Muscle layer of colon (tissue), 2 donors: ENCODE measurements around the gene LRRIQ1.
A peak's percentile ranks its signal among the peaks of the same experiment; 100 is the strongest.

ENCODE experiments used
- H3K27ac ChIP-seq: one replicate; pipeline ENCODE4 v1.7.0; 2013; ENCODE audit warnings: low read depth, mild to moderate bottlenecking, low read length, moderate library complexity
- H3K27me3 ChIP-seq, 2 donors: one replicate each; pipeline ENCODE4 v1.7.0; 2013; ENCODE audit warnings: low read length in 2 of 2, mild to moderate bottlenecking in 2 of 2; ENCODE audit not compliant: insufficient read depth in 2 of 2, control insufficient read depth in 1 of 2
- H3K36me3 ChIP-seq: one replicate; pipeline ENCODE4 v1.7.0; 2013; ENCODE audit warnings: mild to moderate bottlenecking, low read length; ENCODE audit not compliant: insufficient read depth
- H3K4me1 ChIP-seq: one replicate; pipeline ENCODE4 v1.7.0; 2013; ENCODE audit warnings: mild to moderate bottlenecking, low read length; ENCODE audit not compliant: insufficient read depth
- H3K4me3 ChIP-seq, 2 donors: one replicate each; pipeline ENCODE4 v1.7.0; 2013; ENCODE audit warnings: low read length in 2 of 2, low read depth in 1 of 2, mild to moderate bottlenecking in 1 of 2, moderate library complexity in 1 of 2
- H3K9ac ChIP-seq: one replicate; pipeline ENCODE4 v1.7.0; 2013; ENCODE audit warnings: low read length
- H3K9me3 ChIP-seq: one replicate; pipeline ENCODE4 v1.7.0; 2013; ENCODE audit warnings: mild to moderate bottlenecking, low read length
- donor health status: abdominal sarcoma.
- donor health status: Adenocarcinoma of cecum.

LRRIQ1 gene

DNA sequence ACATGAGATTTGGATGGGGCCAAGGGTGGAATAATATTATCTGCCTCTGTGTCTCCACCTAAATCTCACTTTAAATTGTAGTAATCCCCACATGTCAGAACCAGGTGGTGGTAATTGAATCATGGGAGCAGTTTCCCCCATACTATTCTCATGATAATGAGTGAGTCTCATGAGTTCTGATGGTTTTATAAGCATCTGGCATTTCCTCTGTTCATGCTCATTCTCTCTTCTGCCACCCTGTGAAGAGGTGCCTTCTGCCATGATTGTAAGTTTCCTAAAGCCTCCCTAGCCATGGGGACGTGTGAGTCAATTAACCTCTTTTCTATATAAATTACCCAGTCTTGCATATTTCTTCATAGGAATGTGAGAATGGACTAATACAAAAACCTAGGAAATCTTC is 29.9 kb upstream of the LRRIQ1 start:
- Histone ChIP-seq H3K27ac (no peak overlapping the region), H3K4me1 (no peaks in the 10 kb centered on the region), H3K9me3 (no peaks in the 10 kb centered on the region), H3K27me3 (no peaks in the 10 kb centered on the region), H3K9ac (no peak overlapping the region), H3K4me3 (no peak overlapping the region), H3K36me3 (no peaks in the 10 kb centered on the region)

GRCh38 chr12:85007836-85008235 is 28.3 kb upstream of the LRRIQ1 start:
- Histone ChIP-seq H3K9me3 (no peaks in the 10 kb centered on the region), H3K27me3 (no peaks in the 10 kb centered on the region), H3K36me3 (no peaks in the 10 kb centered on the region), H3K4me1 (no peaks in the 10 kb centered on the region), H3K4me3 (no peak overlapping the region), H3K27ac (no peak overlapping the region), H3K9ac (no peak overlapping the region)

- Histone ChIP-seq H3K9ac (no peak overlapping the region), H3K4me1 (no peaks in the 10 kb centered on the region), H3K27me3 (no peaks in the 10 kb centered on the region), H3K4me3 (no peak overlapping the region), H3K9me3 (no peaks in the 10 kb centered on the region), H3K27ac (no peak overlapping the region), H3K36me3 (no peaks in the 10 kb centered on the region)
These were observed 19.7 kb upstream of the LRRIQ1 start for GRCh38 chr12:85016413-85016812.

DNA sequence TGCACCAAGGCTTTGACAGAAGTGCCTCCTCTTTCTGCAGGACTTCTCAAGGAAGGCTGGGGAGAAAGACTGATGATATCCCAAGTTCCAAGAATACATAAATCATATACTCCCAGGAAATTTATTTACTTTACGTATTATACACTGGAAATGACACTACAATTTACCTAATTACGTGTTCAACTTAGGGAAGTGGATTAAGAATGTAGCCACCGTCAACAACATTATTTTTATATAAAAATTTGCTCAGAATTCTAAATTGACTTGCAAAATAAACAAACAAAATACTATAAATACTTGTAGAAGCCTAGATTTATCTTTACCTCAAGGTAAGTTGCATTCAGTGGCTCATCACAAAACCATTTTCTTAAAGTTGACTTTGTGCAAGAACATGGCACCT is 19.0 kb upstream of the LRRIQ1 start:
- Histone ChIP-seq H3K9ac (no peak overlapping the region), H3K4me1 (no peaks in the 10 kb centered on the region), H3K27ac (no peak overlapping the region), H3K27me3 (no peaks in the 10 kb centered on the region), H3K4me3 (no peak overlapping the region), H3K36me3 (no peaks in the 10 kb centered on the region), H3K9me3 (no peaks in the 10 kb centered on the region)

- Histone ChIP-seq H3K9me3 (no peaks in the 10 kb centered on the region), H3K4me3 (no peak overlapping the region), H3K4me1 (no peaks in the 10 kb centered on the region), H3K27ac (no peak overlapping the region), H3K9ac (no peak overlapping the region), H3K36me3 (no peaks in the 10 kb centered on the region), H3K27me3 (no peaks in the 10 kb centered on the region)
These were observed 18.5 kb upstream of the LRRIQ1 start for GRCh38 chr12:85017618-85018017.

DNA sequence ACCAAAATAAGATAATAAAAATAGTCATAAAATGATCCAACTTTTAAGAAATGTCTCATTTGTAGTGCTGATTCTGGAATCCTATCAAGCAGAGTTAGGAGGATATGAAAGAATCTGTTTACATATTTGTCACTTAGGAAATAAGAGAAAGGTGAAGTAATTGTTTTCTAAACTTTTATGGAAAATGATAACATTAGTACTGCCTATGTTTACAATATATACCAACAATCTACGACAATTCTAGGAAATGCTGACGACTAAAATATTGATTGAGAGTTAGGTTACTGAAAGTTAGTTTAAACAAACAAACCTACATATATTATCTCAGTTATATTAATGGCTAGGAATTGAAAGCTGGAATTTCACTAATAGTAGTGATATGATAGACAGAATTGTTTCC is 18.1 kb upstream of the LRRIQ1 start:
- no peaks in the 10 kb centered on the region for H3K9me3 ChIP-seq
- H3K27me3 ChIP-seq = no peaks in the 10 kb centered on the region
- no peaks in the 10 kb centered on the region for H3K36me3 ChIP-seq
- no peak overlapping the region for H3K27ac ChIP-seq
- no peak overlapping the region for H3K4me3 ChIP-seq
- no peaks in the 10 kb centered on the region for H3K4me1 ChIP-seq
- no peak overlapping the region for H3K9ac ChIP-seq

- no peaks in the 10 kb centered on the region for H3K36me3 ChIP-seq
- H3K4me3 ChIP-seq = no peak overlapping the region
- no peaks in the 10 kb centered on the region for H3K9me3 ChIP-seq
- no peaks in the 10 kb centered on the region for H3K27me3 ChIP-seq
- no peak overlapping the region for H3K27ac ChIP-seq
- H3K9ac ChIP-seq = no peak overlapping the region
- no peaks in the 10 kb centered on the region for H3K4me1 ChIP-seq
These were observed 6.7 kb upstream of the LRRIQ1 start for GRCh38 chr12:85029456-85029855.

DNA sequence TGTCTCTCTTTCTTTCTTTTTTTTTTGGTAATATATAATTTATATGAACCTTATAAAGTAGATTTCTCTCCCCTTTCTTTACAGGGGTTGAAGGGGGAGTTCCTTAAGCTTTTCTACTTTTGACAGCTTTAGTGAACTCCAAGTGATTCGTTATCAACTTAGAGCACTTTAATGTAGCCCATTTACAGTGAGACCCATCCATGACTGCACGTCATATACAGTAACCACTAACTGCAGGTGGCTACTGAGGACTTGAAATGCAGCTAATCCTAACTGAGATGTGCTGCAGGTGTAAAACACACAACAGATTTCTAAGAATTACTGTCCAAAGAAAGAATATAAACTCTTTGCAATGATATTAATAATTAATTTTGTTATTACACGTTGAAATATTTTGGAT is 582 bp downstream of the LRRIQ1 start:
- Histone ChIP-seq H3K9ac (no peak overlapping the region), H3K4me3 (peak overlapping the region in 1 of 2 donors; percentile 68)

DNA sequence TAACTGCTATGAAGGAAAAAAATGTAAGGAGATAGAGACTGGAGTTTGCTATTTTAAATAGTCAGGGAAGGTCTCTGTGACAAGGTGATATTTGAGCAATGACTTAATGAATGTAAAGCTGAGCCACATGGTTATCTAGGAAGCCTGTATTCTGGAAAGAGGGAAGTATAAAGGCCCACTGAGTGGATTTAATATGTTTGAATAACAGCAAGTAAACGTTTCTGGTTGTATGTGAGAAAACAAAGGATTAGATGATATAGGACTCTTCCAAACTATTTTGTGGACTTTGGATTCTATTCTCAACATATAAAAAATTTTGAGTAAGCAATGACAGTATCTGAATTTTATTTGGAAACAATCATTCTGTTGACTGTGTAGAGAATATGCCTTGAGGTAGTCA is 5.2 kb downstream of the LRRIQ1 start:
- H3K4me1 ChIP-seq = no peaks in the 10 kb centered on the region
- no peak overlapping the region for H3K4me3 ChIP-seq
- no peak overlapping the region for H3K9ac ChIP-seq
- no peak overlapping the region for H3K27ac ChIP-seq
- no peaks in the 10 kb centered on the region for H3K27me3 ChIP-seq
- no peaks in the 10 kb centered on the region for H3K36me3 ChIP-seq
- no peaks in the 10 kb centered on the region for H3K9me3 ChIP-seq

More for the DNA sequence above, 582 bp downstream of the LRRIQ1 start:
- H3K27ac ChIP-seq = no peak overlapping the region
- H3K4me1 ChIP-seq = no peaks in the 10 kb centered on the region
- no peaks in the 10 kb centered on the region for H3K36me3 ChIP-seq
- H3K27me3 ChIP-seq = no peaks in the 10 kb centered on the region
- H3K9me3 ChIP-seq = no peaks in the 10 kb centered on the region

DNA sequence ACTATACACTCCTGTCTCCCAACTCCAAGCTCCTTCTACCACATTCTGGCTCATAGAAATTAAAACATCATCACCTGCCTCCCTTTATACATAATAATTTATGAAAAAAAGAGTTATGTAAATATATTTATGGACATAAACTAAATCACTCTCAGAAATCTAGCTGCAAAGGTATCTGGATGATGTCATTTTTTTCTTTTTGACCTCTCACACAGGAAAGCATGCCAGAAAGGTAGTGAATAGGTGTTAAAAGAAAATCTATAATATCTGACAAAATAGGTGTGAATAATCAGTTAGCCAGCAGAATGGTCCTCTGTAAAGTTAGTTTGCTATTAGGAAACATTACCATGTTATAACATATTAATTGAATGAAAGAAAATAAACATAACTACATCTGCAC is 7.7 kb downstream of the LRRIQ1 start:
- Histone ChIP-seq H3K4me3 (no peak overlapping the region), H3K27me3 (no peaks in the 10 kb centered on the region), H3K4me1 (no peaks in the 10 kb centered on the region), H3K36me3 (no peaks in the 10 kb centered on the region), H3K9ac (no peak overlapping the region), H3K27ac (no peak overlapping the region), H3K9me3 (no peaks in the 10 kb centered on the region)

GRCh38 chr12:85057370-85057963 is 21.3 kb downstream of the LRRIQ1 start:
- Histone ChIP-seq H3K9me3 (no peaks in the 10 kb centered on the region), H3K4me3 (no peak overlapping the region), H3K9ac (no peak overlapping the region), H3K36me3 (no peaks in the 10 kb centered on the region), H3K27me3 (no peaks in the 10 kb centered on the region), H3K27ac (no peak overlapping the region), H3K4me1 (no peaks in the 10 kb centered on the region)

GRCh38 chr12:85058339-85058738 is 22.2 kb downstream of the LRRIQ1 start:
- Histone ChIP-seq H3K27ac (no peak overlapping the region), H3K27me3 (no peaks in the 10 kb centered on the region), H3K4me3 (no peak overlapping the region), H3K4me1 (no peaks in the 10 kb centered on the region), H3K36me3 (no peaks in the 10 kb centered on the region), H3K9ac (no peak overlapping the region), H3K9me3 (no peaks in the 10 kb centered on the region)
